GM19351 (cell line): ENCODE results near the gene COL8A1.
A peak's percentile ranks its signal among the peaks of the same experiment; 100 is the strongest.

Source experiments
- ATAC-seq: cut with Tn5 transposase; IDR thresholded peaks from one replicate; pipeline ENCODE4 v1.9.1; 2021; ENCODE audit warnings: mild to moderate bottlenecking, moderate library complexity; ENCODE audit not compliant: unreplicated experiment

The COL8A1 gene

DNA sequence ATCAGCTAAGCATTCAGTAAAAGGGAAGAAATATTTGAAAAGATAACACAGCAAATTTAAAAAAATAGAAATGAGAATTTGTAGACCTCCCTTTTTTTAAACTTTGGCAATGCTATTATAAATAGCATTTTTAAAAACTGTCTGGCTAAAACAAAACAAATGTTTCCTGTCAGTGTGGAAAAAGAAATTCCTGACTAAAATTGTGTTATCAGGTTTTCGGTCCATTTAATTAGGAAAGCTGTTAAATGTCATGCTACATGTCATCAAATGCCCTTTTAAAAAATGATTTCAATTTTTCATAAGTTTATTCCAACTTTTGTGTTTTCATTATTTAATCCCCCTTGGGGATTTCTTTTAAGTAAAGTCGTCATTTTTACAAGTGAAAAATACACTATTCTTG is 29.6 kb downstream of the COL8A1 start:
- no peak for ATAC-seq

DNA sequence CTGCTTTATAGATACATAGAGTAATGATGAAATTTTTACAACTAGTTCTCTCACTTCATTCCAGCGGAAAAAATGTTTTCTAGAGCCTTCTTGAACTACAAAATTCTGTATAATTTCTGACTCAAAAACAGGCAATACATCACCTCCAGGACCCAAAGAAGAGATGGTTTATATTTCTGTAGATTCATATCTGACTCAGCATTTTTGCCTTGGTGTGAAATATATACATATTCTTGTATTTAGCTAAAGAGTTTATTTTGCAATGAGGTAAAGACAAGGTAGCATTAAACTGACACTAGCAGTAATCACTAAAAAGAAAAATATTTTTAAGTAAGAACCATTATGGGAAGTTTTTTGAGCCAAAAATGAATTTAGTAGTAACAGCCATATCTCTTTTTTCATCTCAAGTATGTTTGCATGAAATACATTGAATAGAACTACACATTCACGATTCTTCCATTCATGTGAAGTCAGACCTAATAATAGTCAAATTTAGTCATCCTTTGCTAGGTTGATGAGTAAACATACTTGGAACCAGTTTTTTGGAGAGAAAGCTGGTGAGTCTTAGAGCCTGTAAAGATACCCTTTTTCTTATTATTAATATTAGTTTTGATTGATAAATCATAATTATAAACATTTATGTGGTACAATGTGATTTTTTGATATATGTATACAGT is 31.6 kb downstream of the COL8A1 start:
- no peak for ATAC-seq

DNA sequence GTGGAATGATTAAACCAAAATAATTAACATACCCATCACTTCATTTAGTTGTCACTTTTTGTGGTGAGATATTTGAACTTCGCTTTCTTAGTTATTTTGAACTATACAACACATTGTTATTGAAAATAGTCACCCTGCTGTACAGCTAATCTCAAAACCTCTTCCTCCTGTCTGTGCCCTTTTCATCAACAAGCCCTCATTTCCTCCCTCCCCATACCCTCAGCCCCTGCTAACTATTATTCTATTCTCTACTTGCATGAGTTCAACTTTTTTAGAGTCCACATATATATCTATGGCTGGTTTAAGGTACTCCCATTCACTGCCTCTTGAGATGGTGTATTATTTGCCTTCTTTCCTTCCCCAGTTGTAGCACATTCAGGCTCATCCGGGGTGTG is 32.2 kb downstream of the COL8A1 start:
- ATAC-seq, result no peak

GRCh38 chr3:99674086-99674789 is 35.8 kb downstream of the COL8A1 start:
- ATAC-seq, result no peak

- ATAC-seq, result no peak
Observed at GRCh38 chr3:99678023-99678422, 39.6 kb downstream of the COL8A1 start.

GRCh38 chr3:99678896-99679295 is 40.5 kb downstream of the COL8A1 start:
- ATAC-seq, result no peak

DNA sequence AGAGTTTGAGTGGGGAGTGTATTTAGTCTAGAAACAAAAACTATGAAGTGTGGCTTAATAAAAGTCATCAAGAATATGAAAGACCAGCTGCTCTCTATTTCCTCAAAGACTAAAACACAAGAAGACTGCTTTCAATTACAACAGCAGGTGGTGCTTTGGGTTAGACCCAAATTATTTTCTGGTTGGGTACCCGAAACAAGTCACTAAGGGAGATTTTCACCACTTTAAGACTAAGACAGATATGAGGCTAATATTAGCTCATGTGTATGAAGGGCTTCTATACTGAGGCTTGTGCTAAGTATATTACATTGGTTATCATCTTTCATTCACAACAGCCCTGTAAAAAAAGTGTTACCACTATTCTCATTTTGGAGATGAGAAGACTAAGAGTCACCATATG is 43.1 kb downstream of the COL8A1 start:
- ATAC-seq, result peak; percentile 62

- ATAC-seq, result no peak
Observed at GRCh38 chr3:99681976-99682375, 43.6 kb downstream of the COL8A1 start.

DNA sequence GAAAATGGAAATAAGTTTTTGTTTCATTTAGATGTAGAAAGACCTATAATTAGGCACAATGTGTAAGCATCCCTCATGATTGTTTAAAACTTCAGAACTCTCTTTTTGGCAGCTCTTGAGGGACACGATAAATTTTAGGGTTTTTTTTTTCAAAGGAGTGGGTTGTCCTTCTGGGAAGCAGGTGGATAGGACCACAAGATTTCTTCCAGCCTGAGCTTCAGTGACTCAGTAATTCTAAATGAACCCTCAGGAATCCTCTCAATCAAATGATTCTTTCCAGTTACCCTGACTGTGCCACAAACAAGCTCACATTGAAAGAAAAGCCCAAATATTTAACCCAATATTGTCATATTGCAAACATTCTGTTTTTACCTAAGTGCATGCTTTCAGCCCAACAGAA is 45.1 kb downstream of the COL8A1 start:
- no peak for ATAC-seq

DNA sequence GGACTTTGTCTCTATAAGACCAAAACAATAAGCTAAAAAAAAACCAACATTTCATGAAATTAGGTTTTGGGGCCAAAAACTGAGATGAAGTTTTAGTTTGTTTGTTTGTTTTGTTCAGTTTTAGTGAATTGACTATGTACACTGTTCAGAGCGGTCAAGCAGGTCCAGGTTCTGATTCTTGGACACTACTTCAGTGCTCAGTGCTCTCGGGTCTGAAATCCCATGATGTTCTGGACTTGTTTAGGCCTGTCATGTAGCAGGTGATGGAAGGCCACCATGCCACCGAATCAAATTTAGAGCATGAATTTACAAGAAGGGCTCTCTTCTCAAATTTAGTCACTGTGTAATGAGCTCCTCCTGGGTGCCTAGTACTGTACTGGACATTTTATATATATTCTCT is 45.5 kb downstream of the COL8A1 start:
- ATAC-seq, result no peak

DNA sequence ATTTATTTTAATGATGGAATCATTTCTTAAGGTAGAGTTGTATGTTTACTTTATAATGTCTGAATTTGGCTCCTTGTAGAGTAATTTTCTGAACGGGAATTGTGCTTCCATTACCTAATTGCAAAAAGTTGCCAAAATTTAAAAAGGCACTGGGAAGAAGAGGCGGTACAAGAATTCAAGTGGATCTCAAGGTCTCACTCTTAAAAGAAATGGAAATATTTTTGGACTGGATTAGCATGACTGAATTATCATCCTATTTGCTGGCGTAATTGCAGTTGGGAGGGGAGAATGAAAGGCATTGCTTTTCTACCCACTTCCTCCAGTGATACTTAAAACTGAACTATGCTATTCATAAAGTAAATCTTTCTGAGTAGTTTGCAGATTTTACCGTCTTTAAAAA is 46.2 kb downstream of the COL8A1 start:
- ATAC-seq, result no peak

GRCh38 chr3:99686469-99686868 is 48.1 kb downstream of the COL8A1 start:
- peak; percentile 7 for ATAC-seq

- peak; percentile 70 for ATAC-seq
Observed at GRCh38 chr3:99686955-99687612, 48.7 kb downstream of the COL8A1 start.

GRCh38 chr3:99690761-99691369 is 52.5 kb downstream of the COL8A1 start:
- ATAC-seq, result no peak

DNA sequence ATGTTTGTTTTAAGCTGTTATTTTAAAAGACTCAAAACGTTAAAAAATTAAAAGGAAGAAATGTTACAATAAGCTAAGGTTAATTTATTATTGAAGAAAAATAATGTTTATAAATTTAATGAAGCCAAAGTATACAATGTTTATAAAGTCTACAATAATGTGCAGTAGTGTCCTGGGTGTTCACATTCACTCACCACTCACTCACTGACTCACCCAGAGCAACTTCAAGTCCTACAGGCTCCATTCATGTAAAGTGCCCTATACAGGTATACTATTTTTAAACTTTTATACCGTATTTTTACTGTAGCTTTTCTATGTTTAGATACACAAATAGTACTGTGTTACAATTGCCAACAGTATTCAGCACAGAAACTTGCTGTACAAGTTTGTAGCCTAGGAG is 55.2 kb downstream of the COL8A1 start:
- ATAC-seq, result no peak

DNA sequence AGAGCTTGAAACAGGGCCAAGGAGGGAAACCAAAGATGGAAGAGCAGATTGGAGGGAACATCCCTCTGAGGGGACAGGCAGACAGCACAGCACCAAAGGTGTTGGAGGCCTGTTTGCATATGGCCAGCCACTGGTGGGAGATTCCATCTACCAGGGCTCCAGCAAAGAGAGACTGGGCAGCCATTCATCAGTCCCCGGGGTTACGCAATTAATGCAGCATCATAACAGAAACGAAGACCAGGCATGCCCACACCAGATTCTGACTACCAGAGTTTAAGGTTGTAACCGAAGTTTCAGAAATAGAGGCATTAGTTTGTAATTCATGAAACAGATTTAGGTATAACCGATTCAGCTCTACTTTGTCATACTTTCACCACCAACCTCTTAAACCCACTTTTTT is 58.1 kb downstream of the COL8A1 start:
- ATAC-seq, result no peak

GRCh38 chr3:99697250-99697649 is 58.9 kb downstream of the COL8A1 start:
- ATAC-seq, result no peak

DNA sequence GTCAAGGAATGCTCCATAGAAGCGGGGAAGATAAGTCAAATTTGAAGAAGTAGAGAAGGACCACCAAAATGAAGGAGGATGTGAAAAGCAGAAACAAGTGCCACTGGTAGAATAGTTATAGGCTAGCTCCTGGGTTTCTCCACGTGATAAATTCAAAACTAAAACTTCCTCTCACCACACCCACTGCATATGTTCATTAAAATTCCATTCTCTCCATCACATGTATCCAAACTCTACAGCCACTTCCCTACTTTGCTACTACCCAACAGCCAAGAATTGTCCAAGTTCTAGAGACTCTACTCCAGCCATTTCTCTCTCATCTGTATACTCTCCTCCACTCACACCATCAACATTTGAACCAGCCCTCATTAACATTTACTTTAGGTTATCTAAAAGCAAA is 60.5 kb downstream of the COL8A1 start:
- no peak for ATAC-seq

DNA sequence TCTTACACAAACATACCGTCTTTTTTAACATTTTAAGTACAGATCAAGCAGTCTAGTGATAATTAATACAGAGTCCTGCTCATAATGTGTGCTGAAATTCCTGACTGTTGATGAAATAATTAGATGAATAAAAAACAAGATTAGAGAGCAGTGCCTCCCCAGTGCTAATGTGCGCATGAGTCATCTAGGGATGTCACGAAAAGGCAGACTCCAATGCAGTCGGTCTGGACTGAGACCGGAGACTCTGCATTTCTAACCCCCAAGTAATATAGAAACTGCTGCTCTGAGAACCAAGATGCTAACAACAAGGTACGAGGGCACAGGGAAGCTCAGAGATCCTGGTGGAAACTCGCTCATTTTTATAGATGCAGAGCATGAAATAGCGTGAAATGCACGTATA is 61.4 kb downstream of the COL8A1 start:
- no peak for ATAC-seq

GRCh38 chr3:99700631-99701268 is 62.4 kb downstream of the COL8A1 start:
- no peak for ATAC-seq
